ENCODE measurements around the gene THAP3. TPM values are rescaled to one million over a fixed set of nuclear protein-coding genes. Genes with fewer than 3 reads are reported as not detected.

The THAP3 gene
- total and polyA plus RNA-seq, 9 of the 15 experiments (the other 6 are each of a cell fraction or from before 2014, with no cell fraction given): 1.9 to 31.2 (median 18.2) TPM

DNA sequence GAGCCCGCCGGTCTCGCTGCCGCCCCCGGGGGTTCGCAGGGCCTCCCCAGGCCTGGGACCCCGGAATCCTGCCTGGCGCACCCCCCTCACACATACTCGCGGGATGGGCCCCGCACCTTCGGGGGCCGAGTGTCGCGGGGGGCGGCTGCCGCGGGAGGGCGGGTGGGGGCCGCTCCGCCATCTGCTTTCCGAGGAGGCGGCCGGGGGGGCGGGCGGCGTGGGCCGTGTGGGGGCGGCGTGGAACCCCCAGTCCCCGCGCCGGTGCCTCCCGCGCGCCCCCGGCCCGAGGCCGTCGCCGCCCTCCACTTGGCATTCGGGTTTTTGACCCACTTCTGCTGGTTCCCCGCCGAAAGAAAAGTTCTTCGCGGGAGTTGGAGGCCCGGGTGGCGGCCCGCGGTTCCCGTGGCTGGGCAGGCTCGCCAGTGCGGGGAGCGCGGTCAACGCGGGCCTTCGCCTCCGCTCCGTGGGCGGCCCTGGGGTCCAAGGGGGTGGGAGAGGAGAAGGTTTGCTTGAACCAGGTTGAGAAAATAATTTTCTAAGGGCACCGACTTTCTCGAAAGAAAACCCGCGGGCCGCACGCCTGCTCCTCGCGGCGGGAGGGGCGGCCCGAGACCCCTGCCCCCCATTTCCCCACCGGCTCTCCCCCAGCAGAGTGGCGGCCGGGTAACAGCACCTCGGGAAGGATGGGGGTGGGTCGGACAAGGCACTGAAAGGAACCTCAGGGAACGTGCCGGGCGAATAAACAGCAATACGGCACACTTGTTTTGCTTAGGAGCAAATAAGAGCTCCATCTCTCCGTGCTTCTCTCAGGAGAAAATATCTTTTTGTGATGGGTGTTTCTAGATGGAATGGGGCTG, 9.5 kb upstream of the THAP3 start:
- Histone ChIP-seq H3K27me3 (ENCODE audit: control insufficient read depth in 2 of 2, insufficient read depth in 2 of 2, low read length in 2 of 2) (no peaks in the 10 kb centered on the region), H2AFZ (ENCODE audit: low read depth, low read length) (no peak overlapping the region), H3K4me1 (replicated peaks in 1 of 2; ENCODE audit: control insufficient read depth in 2 of 2, insufficient read depth in 2 of 2, low read length in 2 of 2) (peaks cover 14 to 39% of the 10 kb centered on the region in 2 experiments), H4K20me1 (replicated peaks; ENCODE audit: control insufficient read depth, insufficient read depth, low read length) (peaks cover 19% of the 10 kb centered on the region), H3K4me3 (peak overlapping the region; percentile 97), H3K36me3 (ENCODE audit: control insufficient read depth, insufficient read depth, low read length) (peaks cover 40% of the 10 kb centered on the region; the same call in 2 of the 3 replicates), H3K79me2 (ENCODE audit: control insufficient read depth, insufficient read depth, low read length) (peaks cover 79% of the 10 kb centered on the region), H3K9ac (ENCODE audit: insufficient read depth in 1 of 2, low read depth in 2 of 2, low read length in 2 of 2) (peak overlapping the region; percentile 73 to 97), H3K4me2 (ENCODE audit: insufficient read depth, low read length) (peak overlapping the region; percentile 83), H3K9me3 (replicated peaks; ENCODE audit: control insufficient read depth, insufficient read depth, low read depth, low read length) (no peaks in the 10 kb centered on the region), H3K27ac (ENCODE audit: extremely low read depth, low read depth, low read length) (peak overlapping the region; percentile 93), H3K9me1 (ENCODE audit: control insufficient read depth, insufficient read depth, low read length) (peaks cover 3% of the 10 kb centered on the region)
- ChIA-PET CTCF (ENCODE audit: low intra/inter-chr PET ratio) (no interaction called here), POLR2A (interaction anchor here (0.6 to 1.7 kb wide), 12 partner anchors 9 to 63 kb away, joined by 3 to 11 read pairs (median 4); partner anchors contain the start of genes NOL9, TAS1R1 and THAP3)
- DNase-seq (ENCODE audit: extremely low read depth in 1 of 4, low spot score in 3 of 4) (peak in 1 of 4 experiments; percentile 41), ATAC-seq (no peak), FAIRE-seq (no peak)
- in situ Hi-C loops (cut with MboI): no loop called here
- intact Hi-C loops (cut with micrococcal nuclease): no loop called here
- WGBS (ENCODE audit: insufficient coverage, low coverage, missing lambda C conversion rate): 1% methylated on average over 50 of the region's 82 CpGs
- BruUV-seq (replicated peaks): no TSS peak
- TF ChIP-seq KLF1 (tag; IDR thresholded peaks at IDR 0.05) (no peak), FIP1L1 (IDR thresholded peaks at IDR 0.05; ENCODE audit: low read depth, low read length, poor library complexity, severe bottlenecking) (peak; percentile 46), RBM15 (IDR thresholded peaks at IDR 0.05; ENCODE audit: insufficient read depth, low read length) (no peak), GATAD2A (IDR thresholded peaks at IDR 0.05) (0 out of 2 replicates have a peak, but pooled peaks have one; percentile 55), NFXL1 (CRISPR knock-in tag; IDR thresholded peaks at IDR 0.05) (no peak), ZFPM2 (CRISPR knock-in tag; IDR thresholded peaks at IDR 0.05) (no peak), BCL6 (CRISPR knock-in tag; IDR thresholded peaks at IDR 0.05) (no peak), CEBPG (CRISPR knock-in tag; IDR thresholded peaks at IDR 0.05) (no peak), CEBPG (tag; conservative IDR thresholded peaks at IDR 0.05 in 1 of 2, IDR thresholded peaks at IDR 0.05 in 1 of 2) (no peak), CHD2 (IDR thresholded peaks at IDR 0.05; ENCODE audit: low read depth, low read length) (no peak), BCOR (IDR thresholded peaks at IDR 0.05) (no peak), RBFOX2 (IDR thresholded peaks at IDR 0.05; ENCODE audit: low read depth, low read length) (peak; percentile 81)
- TF ChIP-seq, protein P1, sequence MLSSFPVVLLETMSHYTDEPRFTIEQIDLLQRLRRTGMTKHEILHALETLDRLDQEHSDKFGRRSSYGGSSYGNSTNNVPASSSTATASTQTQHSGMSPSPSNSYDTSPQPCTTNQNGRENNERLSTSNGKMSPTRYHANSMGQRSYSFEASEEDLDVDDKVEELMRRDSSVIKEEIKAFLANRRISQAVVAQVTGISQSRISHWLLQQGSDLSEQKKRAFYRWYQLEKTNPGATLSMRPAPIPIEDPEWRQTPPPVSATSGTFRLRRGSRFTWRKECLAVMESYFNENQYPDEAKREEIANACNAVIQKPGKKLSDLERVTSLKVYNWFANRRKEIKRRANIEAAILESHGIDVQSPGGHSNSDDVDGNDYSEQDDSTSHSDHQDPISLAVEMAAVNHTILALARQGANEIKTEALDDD (IDR thresholded peaks at IDR 0.05): no peak
- TF ChIP-seq, protein P2, sequence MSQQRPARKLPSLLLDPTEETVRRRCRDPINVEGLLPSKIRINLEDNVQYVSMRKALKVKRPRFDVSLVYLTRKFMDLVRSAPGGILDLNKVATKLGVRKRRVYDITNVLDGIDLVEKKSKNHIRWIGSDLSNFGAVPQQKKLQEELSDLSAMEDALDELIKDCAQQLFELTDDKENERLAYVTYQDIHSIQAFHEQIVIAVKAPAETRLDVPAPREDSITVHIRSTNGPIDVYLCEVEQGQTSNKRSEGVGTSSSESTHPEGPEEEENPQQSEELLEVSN (IDR thresholded peaks at IDR 0.05; ENCODE audit: borderline replicate concordance in 1 of 2, extremely low read depth in 1 of 2, insufficient read depth in 1 of 2, insufficient read length in 1 of 2, low read depth in 1 of 2, low read length in 1 of 2, poor library complexity in 1 of 2, severe bottlenecking in 1 of 2): peak in 1 of 2 experiments; percentile 23
- TF ChIP-seq, protein P3, sequence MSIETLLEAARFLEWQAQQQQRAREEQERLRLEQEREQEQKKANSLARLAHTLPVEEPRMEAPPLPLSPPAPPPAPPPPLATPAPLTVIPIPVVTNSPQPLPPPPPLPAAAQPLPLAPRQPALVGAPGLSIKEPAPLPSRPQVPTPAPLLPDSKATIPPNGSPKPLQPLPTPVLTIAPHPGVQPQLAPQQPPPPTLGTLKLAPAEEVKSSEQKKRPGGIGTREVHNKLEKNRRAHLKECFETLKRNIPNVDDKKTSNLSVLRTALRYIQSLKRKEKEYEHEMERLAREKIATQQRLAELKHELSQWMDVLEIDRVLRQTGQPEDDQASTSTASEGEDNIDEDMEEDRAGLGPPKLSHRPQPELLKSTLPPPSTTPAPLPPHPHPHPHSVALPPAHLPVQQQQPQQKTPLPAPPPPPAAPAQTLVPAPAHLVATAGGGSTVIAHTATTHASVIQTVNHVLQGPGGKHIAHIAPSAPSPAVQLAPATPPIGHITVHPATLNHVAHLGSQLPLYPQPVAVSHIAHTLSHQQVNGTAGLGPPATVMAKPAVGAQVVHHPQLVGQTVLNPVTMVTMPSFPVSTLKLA (conservative IDR thresholded peaks at IDR 0.05): 0 out of 4 replicates have a peak, but pooled peaks of 1 of the 2 experiments have one; percentile 18

Data from K562 (cell line).